Caco-2 (cell line): ENCODE measurements around the gene XRCC2. TPM values are rescaled to one million over a fixed set of nuclear protein-coding genes. Genes with fewer than 3 reads are reported as not detected.

ENCODE experiments used
- BruUV-seq: library from RNA; stranded (reverse); fragments of 400-500 nt; replicated peaks from 2 replicates; lab custom pipeline; 2021; lab: Mats Ljungman, UMichigan
- CTCF ChIA-PET: fragments of 300-600 bp; sonication (Branson Sonifier 250); formaldehyde crosslinking; loops from one replicate; lab custom pipeline; 2022; ENCODE audit warnings: antibody characterized with exemption; lab: Charles Lee
- POLR2A ChIA-PET: fragments of 300-600 bp; sonication (Branson Sonifier 250); formaldehyde crosslinking; loops from one replicate; lab custom pipeline; 2022; ENCODE audit warnings: antibody characterized with exemption; lab: Charles Lee
- DNase-seq, 2 experiments: peaks; one replicate each; pipeline versions ENCODE4 v3.0.0 to v3.0.0-alpha.2; 2020 to 2022
- H3K27me3 ChIP-seq: replicated peaks from 2 replicates; pipeline ENCODE4 v1.6.0; 2011; ENCODE audit warnings: low read length; ENCODE audit not compliant: control insufficient read depth, insufficient read depth
- H3K36me3 ChIP-seq: 2 replicates; pipeline ENCODE4 v1.5.1; 2011; ENCODE audit warnings: low read length; ENCODE audit not compliant: control insufficient read depth, insufficient read depth
- H3K4me1 ChIP-seq: fragments of 250-450 bp; sonication (Bioruptor Pico); 2 replicates; pipeline ENCODE4 v1.5.1; 2020; ENCODE audit warnings: mild to moderate bottlenecking
- H3K4me3 ChIP-seq: 2 replicates; pipeline ENCODE4 v1.5.1; 2011; ENCODE audit warnings: low read depth, mild to moderate bottlenecking, control low read depth, low read length
- H3K9me3 ChIP-seq: fragments of 250-450 bp; sonication (Bioruptor Pico); 2 replicates; pipeline ENCODE4 v1.5.1; 2020; ENCODE audit warnings: mild to moderate bottlenecking, moderate library complexity
- H3K27ac Mint-ChIP-seq: one replicate; pipeline ENCODE4 v1.8.0; 2022; ENCODE audit warnings: mixed read lengths; ENCODE audit not compliant: unreplicated experiment
- H3K27me3 Mint-ChIP-seq: one replicate; pipeline ENCODE4 v1.8.0; 2022; ENCODE audit warnings: mixed read lengths; ENCODE audit not compliant: insufficient read depth, unreplicated experiment
- H3K36me3 Mint-ChIP-seq: one replicate; pipeline ENCODE4 v1.8.0; 2022; ENCODE audit warnings: mild to moderate bottlenecking, mixed read lengths; ENCODE audit not compliant: insufficient read depth, unreplicated experiment
- H3K4me1 Mint-ChIP-seq: one replicate; pipeline ENCODE4 v1.8.0; 2022; ENCODE audit warnings: low read depth, mixed read lengths; ENCODE audit not compliant: unreplicated experiment
- H3K4me3 Mint-ChIP-seq: one replicate; pipeline ENCODE4 v1.8.0; 2022; ENCODE audit warnings: mild to moderate bottlenecking, moderate library complexity, mixed read lengths; ENCODE audit not compliant: unreplicated experiment
- H3K9me3 Mint-ChIP-seq: one replicate; pipeline ENCODE4 v1.8.0; 2022; ENCODE audit warnings: mixed read lengths; ENCODE audit not compliant: unreplicated experiment
- CTCF ChIP-seq, 2 experiments: fragments of 200-600 bp in 1 of 2; IDR thresholded peaks; 1 replicate in 1 of 2; 2 replicates in 1 of 2; pipeline versions ENCODE4 v1.5.1 to v1.8.0; 2011 to 2022; ENCODE audit warnings: antibody characterized with exemption in 1 of 2, control low read depth in 1 of 2, inconsistent platforms in 1 of 2, low read depth in 1 of 2, low read length in 1 of 2, mild to moderate bottlenecking in 1 of 2, moderate library complexity in 1 of 2; ENCODE audit not compliant: insufficient read depth in 1 of 2, severe bottlenecking in 1 of 2, unreplicated experiment in 1 of 2
- intact Hi-C: fragments of 100-400 bp; cut with micrococcal nuclease; formaldehyde crosslinking; loops from one replicate; pipeline ENCODE4 v1.10.0; 2022; ENCODE audit not compliant: unreplicated experiment
- total RNA-seq: library from RNA; stranded (reverse); gene quantifications from 2 replicates; pipeline ENCODE4 v1.2.3, GENCODE V29; 2022

The XRCC2 gene
- total RNA-seq, 1 experiment from 2014 or later = 18.5 TPM

DNA sequence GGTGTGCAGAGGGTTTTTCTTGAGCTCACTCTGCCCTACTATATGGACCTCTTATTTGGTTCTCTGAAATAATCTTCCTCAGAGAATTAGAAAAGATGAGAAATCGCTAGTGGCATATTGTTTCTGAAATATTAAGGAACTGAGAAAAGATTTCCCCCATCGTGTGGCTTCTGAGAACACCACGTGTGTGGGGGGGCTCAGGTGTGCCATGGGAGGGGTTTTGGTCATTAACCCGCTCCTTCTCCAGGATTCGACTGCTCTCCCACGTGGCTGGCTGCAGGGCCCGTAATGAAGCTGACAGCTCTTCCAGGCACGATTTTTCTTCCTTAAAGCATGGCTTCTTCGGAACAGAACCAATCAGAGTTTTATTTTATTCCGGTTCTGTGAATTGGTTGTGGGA is 67.7 kb downstream of the XRCC2 start:
- H3K9me3 ChIP-seq = no peaks in the 10 kb centered on the region
- BruUV-seq = no TSS peak
- no peaks in the 10 kb centered on the region for H3K4me1 Mint-ChIP-seq
- no peaks in the 10 kb centered on the region for H3K36me3 ChIP-seq
- no peaks in the 10 kb centered on the region for H3K9me3 Mint-ChIP-seq
- no peaks in the 10 kb centered on the region for H3K27me3 ChIP-seq
- ChIA-PET POLR2A (interaction anchor here (0.5 kb wide), 1 partner anchor 651 kb away, joined by 3 read pairs; no protein-coding TSS in a partner anchor), CTCF (no interaction called here)
- H3K4me3 ChIP-seq = no peak overlapping the region
- TF ChIP-seq CTCF (IDR thresholded peaks at IDR 0.05; ENCODE audit: insufficient read depth in 1 of 2, low read depth in 1 of 2, low read length in 1 of 2, severe bottlenecking in 1 of 2, unreplicated experiment in 1 of 2) = no peak
- no peaks in the 10 kb centered on the region for H3K36me3 Mint-ChIP-seq
- intact Hi-C loops = no loop called here
- no peak overlapping the region for H3K27ac Mint-ChIP-seq
- H3K4me1 ChIP-seq = no peaks in the 10 kb centered on the region
- DNase-seq = no peak
- no peaks in the 10 kb centered on the region for H3K27me3 Mint-ChIP-seq
- H3K4me3 Mint-ChIP-seq = no peak overlapping the region

DNA sequence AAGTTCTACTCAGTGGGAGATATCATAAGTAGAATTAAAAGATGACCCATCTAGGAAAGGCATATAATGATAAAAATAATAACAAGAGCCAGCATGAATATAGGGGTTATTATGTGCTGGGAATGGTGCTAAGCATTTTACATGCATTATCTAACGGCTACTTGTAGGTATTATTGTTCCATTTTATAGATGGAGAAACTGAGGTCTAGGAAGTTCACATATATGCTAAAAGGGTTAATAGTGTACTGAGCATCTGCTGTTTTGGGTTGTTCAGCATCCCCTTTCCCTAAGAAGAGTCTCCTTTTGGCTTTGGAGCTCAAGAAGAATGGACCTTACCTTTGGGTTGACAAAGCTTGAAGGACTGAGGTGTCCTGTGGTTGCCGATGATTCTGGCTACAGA is 68.9 kb downstream of the XRCC2 start:
- Mint-ChIP-seq H3K27me3 (no peaks in the 10 kb centered on the region), H3K36me3 (no peaks in the 10 kb centered on the region), H3K9me3 (no peaks in the 10 kb centered on the region), H3K4me1 (no peaks in the 10 kb centered on the region), H3K4me3 (no peak overlapping the region), H3K27ac (no peak overlapping the region)
- intact Hi-C loops = no loop called here
- CTCF ChIA-PET = no interaction called here
- DNase-seq = no peak
- H3K4me3 ChIP-seq = no peak overlapping the region
- no peaks in the 10 kb centered on the region for H3K9me3 ChIP-seq
- POLR2A ChIA-PET = no interaction called here
- BruUV-seq = no TSS peak
- H3K27me3 ChIP-seq = no peaks in the 10 kb centered on the region
- no peak for TF ChIP-seq CTCF (IDR thresholded peaks at IDR 0.05; ENCODE audit: insufficient read depth in 1 of 2, low read depth in 1 of 2, low read length in 1 of 2, severe bottlenecking in 1 of 2, unreplicated experiment in 1 of 2)
- H3K36me3 ChIP-seq = no peaks in the 10 kb centered on the region
- H3K4me1 ChIP-seq = no peaks in the 10 kb centered on the region

DNA sequence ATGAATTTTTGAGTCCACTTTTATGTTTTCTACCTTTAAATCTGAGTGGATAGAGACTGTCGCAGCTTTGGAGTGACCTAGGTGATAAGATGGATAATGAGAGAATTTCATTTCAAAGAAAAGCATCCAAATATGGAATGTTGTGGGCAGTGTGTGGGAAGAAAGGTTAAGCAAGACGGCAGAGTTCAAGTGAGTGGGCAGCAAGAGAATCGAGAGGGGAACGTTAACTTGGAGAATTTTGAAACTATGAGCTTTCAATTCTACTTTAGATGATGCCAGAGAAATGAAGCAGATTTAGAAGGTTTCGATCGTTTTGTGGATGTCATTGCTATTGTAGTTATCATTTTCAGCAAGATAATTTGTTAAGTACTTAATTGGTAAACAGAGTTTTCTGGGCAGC is 73.0 kb downstream of the XRCC2 start:
- H3K4me1 ChIP-seq = no peaks in the 10 kb centered on the region
- CTCF ChIA-PET = no interaction called here

More for the DNA sequence above, 73.0 kb downstream of the XRCC2 start:
- H3K27ac Mint-ChIP-seq = no peak overlapping the region
- no peaks in the 10 kb centered on the region for H3K36me3 Mint-ChIP-seq
- H3K9me3 ChIP-seq = no peaks in the 10 kb centered on the region
- H3K4me3 Mint-ChIP-seq = no peak overlapping the region
- BruUV-seq = no TSS peak
- no peak for TF ChIP-seq CTCF (IDR thresholded peaks at IDR 0.05; ENCODE audit: insufficient read depth in 1 of 2, low read depth in 1 of 2, low read length in 1 of 2, severe bottlenecking in 1 of 2, unreplicated experiment in 1 of 2)
- H3K36me3 ChIP-seq = no peaks in the 10 kb centered on the region
- H3K9me3 Mint-ChIP-seq = no peaks in the 10 kb centered on the region
- no peak for DNase-seq
- POLR2A ChIA-PET = no interaction called here
- H3K27me3 ChIP-seq = no peaks in the 10 kb centered on the region
- H3K4me3 ChIP-seq = no peak overlapping the region
- H3K4me1 Mint-ChIP-seq = no peaks in the 10 kb centered on the region
- H3K27me3 Mint-ChIP-seq = no peaks in the 10 kb centered on the region
- intact Hi-C loops = no loop called here
